Inflammatory macrophage treated with lipopolysaccharide for 1 hour (primary cell): ENCODE data around the gene TTLL12.

ENCODE experiments used
- DNase-seq, 2 donors: peaks; one replicate each; pipeline ENCODE4 v3.0.0-alpha.2; 2020 to 2022

The TTLL12 gene

GRCh38 chr22:43171019-43171491, 15.9 kb downstream of the TTLL12 start:
- DNase-seq = no peak

GRCh38 chr22:43170131-43170480, 16.8 kb downstream of the TTLL12 start:
- DNase-seq = no peak

- no peak for DNase-seq
Measured at GRCh38 chr22:43169310-43170130, 17.4 kb downstream of the TTLL12 start.

- DNase-seq = no peak
Measured at GRCh38 chr22:43168471-43169309, 18.2 kb downstream of the TTLL12 start.

GRCh38 chr22:43167001-43167589, 19.8 kb downstream of the TTLL12 start:
- no peak for DNase-seq

GRCh38 chr22:43166132-43166930, 20.6 kb downstream of the TTLL12 start:
- DNase-seq = no peak

GRCh38 chr22:43164636-43165035, 22.3 kb downstream of the TTLL12 start:
- DNase-seq = no peak

- no peak for DNase-seq
Measured at GRCh38 chr22:43163241-43163795, 23.6 kb downstream of the TTLL12 start.

- DNase-seq = no peak
Measured at GRCh38 chr22:43162412-43163150, 24.4 kb downstream of the TTLL12 start.

GRCh38 chr22:43160497-43161126, 26.3 kb downstream of the TTLL12 start:
- DNase-seq = no peak

GRCh38 chr22:43159484-43160178, 27.3 kb downstream of the TTLL12 start:
- no peak for DNase-seq

- no peak for DNase-seq
Measured at GRCh38 chr22:43158778-43159483, 28.0 kb downstream of the TTLL12 start.

- no peak for DNase-seq
Measured at GRCh38 chr22:43157874-43158546, 28.9 kb downstream of the TTLL12 start.

GRCh38 chr22:43156413-43156812, 30.5 kb downstream of the TTLL12 start:
- peak; percentile 27 to 79 for DNase-seq

- peak; percentile 79 to 91 for DNase-seq
Measured at GRCh38 chr22:43155789-43156188, 31.1 kb downstream of the TTLL12 start.

GRCh38 chr22:43154887-43155536, 31.9 kb downstream of the TTLL12 start:
- peak; percentile 72 to 90 for DNase-seq

- peak; percentile 62 to 70 for DNase-seq
Measured at GRCh38 chr22:43153899-43154298, 33.0 kb downstream of the TTLL12 start.

- DNase-seq = peak; percentile 40 to 70
Measured at GRCh38 chr22:43152357-43153071, 34.4 kb downstream of the TTLL12 start.
